Keratinocyte (primary cell): ENCODE results near the gene CCDC60. TPM values are rescaled to one million over a fixed set of nuclear protein-coding genes. Genes with fewer than 3 reads are reported as not detected.

Experiments
- DNase-seq: peaks from one replicate; pipeline ENCODE4 v3.0.0-alpha.2; 2011; ENCODE audit warnings: low read depth, missing footprints, low spot score
- FAIRE-seq: peaks from 2 replicates; lab custom pipeline; 2011; peaks lifted over from hg19 to GRCh38; lab: Jason Lieb, UNC
- H2AFZ ChIP-seq: 2 replicates; pipeline ENCODE4 v1.6.0; 2012; ENCODE audit warnings: low read length, control low read depth, inconsistent platforms; ENCODE audit not compliant: control insufficient read depth
- H3K27ac ChIP-seq: 2 replicates; pipeline ENCODE4 v1.5.1; 2011; ENCODE audit warnings: low read length; ENCODE audit not compliant: control insufficient read depth, insufficient read depth
- H3K27me3 ChIP-seq: 3 replicates; pipeline ENCODE4 v1.6.0; 2011; ENCODE audit warnings: low read length; ENCODE audit not compliant: control insufficient read depth, insufficient read depth; ENCODE audit errors: extremely low read depth
- H3K36me3 ChIP-seq, 2 experiments: 2 replicates in 1 of 2; 3 replicates in 1 of 2; pipeline ENCODE4 v1.5.1; 2011; ENCODE audit warnings: low read length in 2 of 2, mild to moderate bottlenecking in 1 of 2; ENCODE audit not compliant: control insufficient read depth in 2 of 2, insufficient read depth in 2 of 2; ENCODE audit errors: extremely low read depth in 1 of 2
- H3K4me1 ChIP-seq: 3 replicates; pipeline ENCODE4 v1.5.1; 2011; ENCODE audit warnings: low read length; ENCODE audit not compliant: control insufficient read depth, insufficient read depth; ENCODE audit errors: extremely low read depth
- H3K4me2 ChIP-seq: 3 replicates; pipeline ENCODE4 v1.6.0; 2011; ENCODE audit warnings: low read depth, low read length; ENCODE audit not compliant: control insufficient read depth, insufficient read depth; ENCODE audit errors: extremely low read depth
- H3K4me3 ChIP-seq, 3 experiments: fragments of 200-600 bp in 1 of 3; sonication (generic) in 1 of 3; 2 replicates in 2 of 3; 3 replicates in 1 of 3; pipeline ENCODE4 v1.5.1; 2011 to 2016; ENCODE audit warnings: low read length in 3 of 3, mild to moderate bottlenecking in 3 of 3, control low read depth in 2 of 3, inconsistent platforms in 1 of 3, low read depth in 1 of 3, mixed read lengths in 1 of 3, mixed run types in 1 of 3, moderate library complexity in 1 of 3; ENCODE audit not compliant: control insufficient read depth in 2 of 3, insufficient read depth in 2 of 3; ENCODE audit errors: extremely low read depth in 1 of 3
- H3K79me2 ChIP-seq: 2 replicates; pipeline ENCODE4 v1.6.0; 2012; ENCODE audit warnings: low read length; ENCODE audit not compliant: control insufficient read depth, insufficient read depth
- H3K9ac ChIP-seq: 3 replicates; pipeline ENCODE4 v1.6.0; 2011; ENCODE audit warnings: low read length; ENCODE audit not compliant: control insufficient read depth, insufficient read depth; ENCODE audit errors: extremely low read depth
- H3K9me1 ChIP-seq: 3 replicates; pipeline ENCODE4 v1.6.0; 2011; ENCODE audit warnings: low read length; ENCODE audit not compliant: control insufficient read depth, insufficient read depth; ENCODE audit errors: extremely low read depth
- H3K9me3 ChIP-seq: 2 replicates; pipeline ENCODE4 v1.5.1; 2012; ENCODE audit warnings: low read depth, low read length; ENCODE audit not compliant: control insufficient read depth
- H4K20me1 ChIP-seq: 3 replicates; pipeline ENCODE4 v1.6.0; 2011; ENCODE audit warnings: low read length; ENCODE audit not compliant: control insufficient read depth, insufficient read depth; ENCODE audit errors: extremely low read depth
- CTCF ChIP-seq, 3 experiments: IDR thresholded peaks in 1 of 3; conservative IDR thresholded peaks in 1 of 3; optimal IDR thresholded peaks in 1 of 3; 2 replicates in 2 of 3; 3 replicates in 1 of 3; pipeline versions ENCODE3 to v1.5.1; 2011; ENCODE audit warnings: low read length in 3 of 3, mild to moderate bottlenecking in 3 of 3, moderate library complexity in 2 of 3, control low read depth in 1 of 3, inconsistent platforms in 1 of 3; ENCODE audit not compliant: insufficient read depth in 2 of 3; ENCODE audit errors: extremely low read depth in 1 of 3
- EZH2 ChIP-seq: IDR thresholded peaks from one replicate; pipeline ENCODE4 v1.6.1; 2012; ENCODE audit warnings: inconsistent platforms, mild to moderate bottlenecking, low read length, moderate library complexity
- dilution Hi-C: fragments of 300-500 bp; cut with MboI; formaldehyde crosslinking; loops from one replicate; pipeline ENCODE4 v1.7.0; 2020; ENCODE audit warnings: low sequenced_read_pairs; ENCODE audit not compliant: extremely low pct_ligation_motif_present
- polyA plus RNA-seq, 5 experiments: library from polyadenylated mRNA; depleted of rRNA in 3 of 5; stranded (reverse) in 3 of 5; stranded (forward) in 1 of 5; unstranded in 1 of 5; fragments of >200 nt; gene quantifications; 1 replicate in 1 of 5; 2 replicates in 3 of 5; 3 replicates in 1 of 5; pipeline versions ENCODE4 v1.2.1 to v1.2.3, GENCODE V29; 2011 to 2012; ENCODE audit warnings: missing spikeins in 2 of 5, low read depth in 1 of 5, low replicate concordance in 1 of 5

CCDC60 gene
- polyA plus RNA-seq, 1 donor (not counting 4 experiments of a cell fraction or from before 2014, with no cell fraction given) = 0.09 TPM

GRCh38 chr12:119363490-119363889 is 29.0 kb downstream of the CCDC60 start:
- H3K27ac ChIP-seq = no peak overlapping the region
- dilution Hi-C loops = no loop called here
- no peaks in the 10 kb centered on the region for H3K9me3 ChIP-seq
- FAIRE-seq (no peak), DNase-seq (no peak)
- H3K4me1 ChIP-seq = no peaks in the 10 kb centered on the region
- no peaks in the 10 kb centered on the region for H4K20me1 ChIP-seq
- no peak overlapping the region for H2AFZ ChIP-seq
- no peaks in the 10 kb centered on the region for H3K36me3 ChIP-seq
- H3K9me1 ChIP-seq = no peaks in the 10 kb centered on the region
- H3K4me2 ChIP-seq = no peak overlapping the region
- H3K4me3 ChIP-seq = no peak overlapping the region
- H3K79me2 ChIP-seq = no peaks in the 10 kb centered on the region
- no peaks in the 10 kb centered on the region for H3K27me3 ChIP-seq
- TF ChIP-seq CTCF (optimal IDR thresholded peaks at IDR 0.05 in 1 of 3, IDR thresholded peaks at IDR 0.05 in 1 of 3, conservative IDR thresholded peaks at IDR 0.05 in 1 of 3; ENCODE audit: extremely low read depth in 1 of 3, insufficient read depth in 2 of 3, low read length in 3 of 3) (no peak), EZH2 (no peak)
- no peak overlapping the region for H3K9ac ChIP-seq

GRCh38 chr12:119365451-119365850 is 30.9 kb downstream of the CCDC60 start:
- H3K27me3 ChIP-seq = no peaks in the 10 kb centered on the region
- TF ChIP-seq CTCF (optimal IDR thresholded peaks at IDR 0.05 in 1 of 3, IDR thresholded peaks at IDR 0.05 in 1 of 3, conservative IDR thresholded peaks at IDR 0.05 in 1 of 3; ENCODE audit: extremely low read depth in 1 of 3, insufficient read depth in 2 of 3, low read length in 3 of 3) = no peak
- no peak for TF ChIP-seq EZH2
- dilution Hi-C loops = no loop called here
- H3K9ac ChIP-seq = no peak overlapping the region
- H3K4me3 ChIP-seq = no peak overlapping the region
- H3K9me3 ChIP-seq = no peaks in the 10 kb centered on the region
- no peak overlapping the region for H3K4me2 ChIP-seq
- no peak overlapping the region for H3K27ac ChIP-seq
- no peaks in the 10 kb centered on the region for H3K36me3 ChIP-seq
- H2AFZ ChIP-seq = no peak overlapping the region
- no peaks in the 10 kb centered on the region for H3K79me2 ChIP-seq
- DNase-seq (no peak), FAIRE-seq (no peak)
- H3K4me1 ChIP-seq = no peaks in the 10 kb centered on the region
- no peaks in the 10 kb centered on the region for H4K20me1 ChIP-seq
- no peaks in the 10 kb centered on the region for H3K9me1 ChIP-seq
